ENCODE results near the gene ZBTB11. TPM values are rescaled to one million over a fixed set of nuclear protein-coding genes. Genes with fewer than 3 reads are reported as not detected.

The ZBTB11 gene, protein sequence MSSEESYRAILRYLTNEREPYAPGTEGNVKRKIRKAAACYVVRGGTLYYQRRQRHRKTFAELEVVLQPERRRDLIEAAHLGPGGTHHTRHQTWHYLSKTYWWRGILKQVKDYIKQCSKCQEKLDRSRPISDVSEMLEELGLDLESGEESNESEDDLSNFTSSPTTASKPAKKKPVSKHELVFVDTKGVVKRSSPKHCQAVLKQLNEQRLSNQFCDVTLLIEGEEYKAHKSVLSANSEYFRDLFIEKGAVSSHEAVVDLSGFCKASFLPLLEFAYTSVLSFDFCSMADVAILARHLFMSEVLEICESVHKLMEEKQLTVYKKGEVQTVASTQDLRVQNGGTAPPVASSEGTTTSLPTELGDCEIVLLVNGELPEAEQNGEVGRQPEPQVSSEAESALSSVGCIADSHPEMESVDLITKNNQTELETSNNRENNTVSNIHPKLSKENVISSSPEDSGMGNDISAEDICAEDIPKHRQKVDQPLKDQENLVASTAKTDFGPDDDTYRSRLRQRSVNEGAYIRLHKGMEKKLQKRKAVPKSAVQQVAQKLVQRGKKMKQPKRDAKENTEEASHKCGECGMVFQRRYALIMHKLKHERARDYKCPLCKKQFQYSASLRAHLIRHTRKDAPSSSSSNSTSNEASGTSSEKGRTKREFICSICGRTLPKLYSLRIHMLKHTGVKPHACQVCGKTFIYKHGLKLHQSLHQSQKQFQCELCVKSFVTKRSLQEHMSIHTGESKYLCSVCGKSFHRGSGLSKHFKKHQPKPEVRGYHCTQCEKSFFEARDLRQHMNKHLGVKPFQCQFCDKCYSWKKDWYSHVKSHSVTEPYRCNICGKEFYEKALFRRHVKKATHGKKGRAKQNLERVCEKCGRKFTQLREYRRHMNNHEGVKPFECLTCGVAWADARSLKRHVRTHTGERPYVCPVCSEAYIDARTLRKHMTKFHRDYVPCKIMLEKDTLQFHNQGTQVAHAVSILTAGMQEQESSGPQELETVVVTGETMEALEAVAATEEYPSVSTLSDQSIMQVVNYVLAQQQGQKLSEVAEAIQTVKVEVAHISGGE
- 10 to 100 TPM; 30.6 to 31.9 TPM for total RNA-seq

DNA sequence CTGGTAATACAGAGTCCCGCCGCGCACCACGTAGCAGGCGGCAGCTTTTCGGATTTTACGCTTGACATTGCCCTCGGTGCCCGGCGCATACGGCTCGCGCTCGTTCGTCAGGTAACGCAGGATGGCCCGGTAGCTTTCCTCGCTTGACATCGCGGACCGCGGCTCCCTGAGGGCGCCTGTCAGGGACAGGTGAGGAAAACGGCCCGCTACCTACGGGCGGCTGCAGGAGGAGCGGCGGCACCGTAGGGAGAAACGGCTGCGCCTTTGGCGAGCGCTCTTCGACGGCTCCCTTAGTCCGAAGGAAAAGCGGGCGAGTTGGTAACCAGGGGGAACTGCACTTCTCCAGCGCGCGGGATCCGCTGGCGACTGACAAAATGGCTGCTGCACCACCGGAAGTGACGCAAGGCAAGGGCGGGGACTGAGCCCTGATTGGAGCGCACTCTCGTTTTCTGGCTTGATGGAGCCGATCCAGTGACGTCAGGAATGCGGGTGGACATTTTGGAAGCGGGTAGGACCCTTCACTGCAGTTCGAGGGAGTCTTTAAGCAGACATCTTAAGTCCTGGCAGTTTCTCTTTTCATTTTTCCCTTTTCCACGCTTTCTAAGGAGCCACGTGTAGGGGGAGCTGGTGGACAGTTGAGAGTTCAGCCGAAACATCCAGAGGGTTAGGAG is at the start of gene ZBTB11:
Gene ZBTB11, minus strand, starts transcription at position 368 of the 671 bp plus-strand sequence. Its CDS starts 218 bp downstream, at position 150.

GRCh38 chr3:101724329-101725193 is 47.6 kb upstream of the ZBTB11 start, which contains the start of gene CEP97:
Gene CEP97 (plus strand): TSS chr3:101724614. CDS start chr3:101724677, 63 bp downstream.

Other genes with a start within 250 kb of the ZBTB11 start
- 10 to 100 TPM; 41.7 to 43.9 TPM for gene SENP7, start 163.9 kb downstream of the ZBTB11 start, total RNA-seq
- 10 to 100 TPM; 23.0 to 23.4 TPM for gene TRMT10C, start 115.3 kb downstream of the ZBTB11 start, total RNA-seq
- gene PCNP, start 103.0 kb downstream of the ZBTB11 start, total RNA-seq: 100 to 1,000 TPM; 153 to 161 TPM
- 1,000 to 10,000 TPM; 1,404 to 1,406 TPM for gene RPL24, start 9.6 kb upstream of the ZBTB11 start, total RNA-seq
- gene CEP97, start 47.5 kb upstream of the ZBTB11 start, total RNA-seq: 10 to 100 TPM; 21.4 to 22.0 TPM
- 10 to 100 TPM; 30.7 to 33.4 TPM for gene NXPE3, start 102.1 kb upstream of the ZBTB11 start, total RNA-seq
- gene NFKBIZ, start 172.4 kb upstream of the ZBTB11 start, total RNA-seq: 10 to 100 TPM; 67.9 to 74.8 TPM

Measured in activated naive CD4-positive, alpha-beta T cell treated with anti-CD3 and anti-CD28 coated beads, Interleukin-2, amount 10 ng/mL, durations not matched to agents 5 hours and 36 hours (primary cell).